Measurements from ENCODE around the gene SCN5A.

DNA sequence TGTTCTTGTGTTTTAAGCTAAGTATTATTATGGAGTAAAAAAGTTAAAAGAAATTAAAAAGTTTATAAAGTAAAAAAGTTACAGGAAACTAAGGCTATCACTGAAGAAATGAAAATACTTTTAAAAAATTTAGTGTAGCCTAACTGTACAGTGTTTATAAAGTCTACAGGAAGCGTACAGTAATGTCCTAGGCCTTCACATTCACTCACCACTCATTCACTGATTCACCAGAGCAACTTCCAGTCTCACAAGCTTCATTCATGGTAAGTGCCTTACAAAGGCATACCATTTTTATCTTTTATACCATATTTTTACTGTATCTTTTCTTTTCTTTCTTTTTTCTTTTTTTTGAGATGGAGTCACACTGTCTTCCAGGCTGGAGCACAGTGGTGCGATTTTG is 40.7 kb upstream of the SCN5A start:
- TF ChIP-seq, protein P1, sequence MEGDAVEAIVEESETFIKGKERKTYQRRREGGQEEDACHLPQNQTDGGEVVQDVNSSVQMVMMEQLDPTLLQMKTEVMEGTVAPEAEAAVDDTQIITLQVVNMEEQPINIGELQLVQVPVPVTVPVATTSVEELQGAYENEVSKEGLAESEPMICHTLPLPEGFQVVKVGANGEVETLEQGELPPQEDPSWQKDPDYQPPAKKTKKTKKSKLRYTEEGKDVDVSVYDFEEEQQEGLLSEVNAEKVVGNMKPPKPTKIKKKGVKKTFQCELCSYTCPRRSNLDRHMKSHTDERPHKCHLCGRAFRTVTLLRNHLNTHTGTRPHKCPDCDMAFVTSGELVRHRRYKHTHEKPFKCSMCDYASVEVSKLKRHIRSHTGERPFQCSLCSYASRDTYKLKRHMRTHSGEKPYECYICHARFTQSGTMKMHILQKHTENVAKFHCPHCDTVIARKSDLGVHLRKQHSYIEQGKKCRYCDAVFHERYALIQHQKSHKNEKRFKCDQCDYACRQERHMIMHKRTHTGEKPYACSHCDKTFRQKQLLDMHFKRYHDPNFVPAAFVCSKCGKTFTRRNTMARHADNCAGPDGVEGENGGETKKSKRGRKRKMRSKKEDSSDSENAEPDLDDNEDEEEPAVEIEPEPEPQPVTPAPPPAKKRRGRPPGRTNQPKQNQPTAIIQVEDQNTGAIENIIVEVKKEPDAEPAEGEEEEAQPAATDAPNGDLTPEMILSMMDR (conservative IDR thresholded peaks at IDR 0.05), result no peak
- no peak for TF ChIP-seq EZH2 (IDR thresholded peaks at IDR 0.05; ENCODE audit: low read depth)

All from PC-9 (cell line).